ENCODE results near the gene RPS6KA2. TPM values are rescaled to one million over a fixed set of nuclear protein-coding genes. Genes with fewer than 3 reads are reported as not detected.

RPS6KA2 gene
- total RNA-seq, 3 donors from 2014 or later, result 8.6 to 21.3 (median 18.7) TPM

DNA sequence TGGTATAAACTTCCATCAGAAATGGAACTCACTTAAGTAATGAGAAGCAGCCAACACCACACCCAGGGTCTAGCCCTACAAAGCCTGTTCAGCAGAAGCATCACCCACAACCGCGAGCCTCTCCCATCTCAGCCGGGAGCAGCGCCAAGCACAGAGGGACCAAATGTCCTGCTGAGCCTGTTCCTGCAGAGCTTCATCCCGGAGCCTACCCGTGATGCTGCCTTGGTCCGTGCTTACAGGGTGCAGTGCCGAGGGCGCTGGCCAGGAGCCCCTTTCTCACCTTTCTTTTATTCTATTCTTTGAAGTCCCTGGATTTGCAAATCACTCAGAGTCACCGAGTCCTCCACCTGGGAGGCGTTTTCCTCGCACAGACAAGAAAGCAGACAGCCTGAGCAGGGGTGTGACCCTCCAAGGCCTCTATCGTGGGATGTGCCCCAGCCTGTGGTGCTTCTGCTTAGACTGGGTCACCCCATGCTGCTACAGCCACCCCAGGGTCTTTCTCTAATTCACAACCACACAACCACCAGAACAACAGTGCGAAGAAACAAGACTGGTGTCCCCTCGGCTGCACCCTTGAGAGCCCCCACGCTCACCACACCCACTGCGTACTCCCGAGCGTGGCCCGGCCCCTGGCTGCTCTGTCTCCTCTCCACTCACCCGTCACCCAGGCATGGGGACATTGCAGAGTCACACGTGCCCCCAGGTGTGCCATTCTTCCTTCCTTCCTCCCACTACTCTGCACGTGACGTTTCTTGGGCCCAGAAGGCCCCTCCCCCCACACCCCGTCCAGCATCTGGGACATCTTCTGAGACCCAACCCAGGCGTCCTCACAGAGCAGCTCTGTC lies 152.1 kb downstream of the RPS6KA2 start:
- DNase-seq (no peak), ATAC-seq (no peak)
- Histone ChIP-seq H3K9me3 (no peaks in the 10 kb centered on the region), H3K4me1 (ENCODE audit: low read depth) (no peaks in the 10 kb centered on the region), H3K36me3 (ENCODE audit: low read depth) (no peaks in the 10 kb centered on the region), H3K4me3 (no peak overlapping the region)
- TF ChIP-seq, protein P1, sequence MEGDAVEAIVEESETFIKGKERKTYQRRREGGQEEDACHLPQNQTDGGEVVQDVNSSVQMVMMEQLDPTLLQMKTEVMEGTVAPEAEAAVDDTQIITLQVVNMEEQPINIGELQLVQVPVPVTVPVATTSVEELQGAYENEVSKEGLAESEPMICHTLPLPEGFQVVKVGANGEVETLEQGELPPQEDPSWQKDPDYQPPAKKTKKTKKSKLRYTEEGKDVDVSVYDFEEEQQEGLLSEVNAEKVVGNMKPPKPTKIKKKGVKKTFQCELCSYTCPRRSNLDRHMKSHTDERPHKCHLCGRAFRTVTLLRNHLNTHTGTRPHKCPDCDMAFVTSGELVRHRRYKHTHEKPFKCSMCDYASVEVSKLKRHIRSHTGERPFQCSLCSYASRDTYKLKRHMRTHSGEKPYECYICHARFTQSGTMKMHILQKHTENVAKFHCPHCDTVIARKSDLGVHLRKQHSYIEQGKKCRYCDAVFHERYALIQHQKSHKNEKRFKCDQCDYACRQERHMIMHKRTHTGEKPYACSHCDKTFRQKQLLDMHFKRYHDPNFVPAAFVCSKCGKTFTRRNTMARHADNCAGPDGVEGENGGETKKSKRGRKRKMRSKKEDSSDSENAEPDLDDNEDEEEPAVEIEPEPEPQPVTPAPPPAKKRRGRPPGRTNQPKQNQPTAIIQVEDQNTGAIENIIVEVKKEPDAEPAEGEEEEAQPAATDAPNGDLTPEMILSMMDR (IDR thresholded peaks at IDR 0.05), result no peak
- intact Hi-C loops (cut with DNase I, micrococcal nuclease), result no loop called here

DNA sequence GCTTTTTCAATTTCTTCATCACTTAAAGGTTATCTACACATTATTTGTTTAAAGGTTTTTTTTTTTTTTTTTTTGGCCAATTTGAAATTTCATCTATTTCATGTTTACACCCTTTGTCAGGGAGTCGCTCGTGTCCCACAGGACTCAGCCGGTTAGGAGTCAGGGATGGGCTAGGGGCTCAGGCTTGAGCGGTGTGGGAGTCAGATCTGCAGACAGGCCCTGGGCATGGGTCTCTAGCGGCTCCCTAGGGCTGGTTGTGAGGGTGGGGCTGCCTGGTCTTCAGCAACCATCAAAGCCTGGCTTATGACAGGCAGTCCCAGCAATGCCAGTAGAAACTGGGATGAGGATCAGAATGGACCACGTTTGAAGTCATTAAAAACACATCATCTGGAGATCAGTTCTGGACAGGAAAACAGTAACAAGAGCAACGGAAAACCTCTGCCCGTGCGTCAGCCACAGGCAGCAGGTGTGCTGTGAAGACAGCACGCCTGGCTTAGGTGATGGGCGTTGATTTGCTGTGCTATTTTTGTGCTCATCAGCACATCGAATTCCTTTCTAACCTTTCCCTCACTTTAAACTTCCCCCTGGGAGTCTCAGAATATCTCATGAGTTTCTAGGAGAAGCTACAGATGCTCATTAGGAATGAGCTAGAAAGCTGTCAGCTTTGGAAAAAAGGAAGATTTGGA lies 153.0 kb downstream of the RPS6KA2 start:
- intact Hi-C loops (cut with DNase I, micrococcal nuclease), result no loop called here
- H3K4me1 ChIP-seq (ENCODE audit: low read depth), result no peaks in the 10 kb centered on the region
- H3K9me3 ChIP-seq, result no peaks in the 10 kb centered on the region
- H3K36me3 ChIP-seq (ENCODE audit: low read depth), result no peaks in the 10 kb centered on the region
- no peak overlapping the region for H3K4me3 ChIP-seq
- TF ChIP-seq, protein P1 (IDR thresholded peaks at IDR 0.05), result no peak
- DNase-seq, result no peak
- no peak for ATAC-seq

DNA sequence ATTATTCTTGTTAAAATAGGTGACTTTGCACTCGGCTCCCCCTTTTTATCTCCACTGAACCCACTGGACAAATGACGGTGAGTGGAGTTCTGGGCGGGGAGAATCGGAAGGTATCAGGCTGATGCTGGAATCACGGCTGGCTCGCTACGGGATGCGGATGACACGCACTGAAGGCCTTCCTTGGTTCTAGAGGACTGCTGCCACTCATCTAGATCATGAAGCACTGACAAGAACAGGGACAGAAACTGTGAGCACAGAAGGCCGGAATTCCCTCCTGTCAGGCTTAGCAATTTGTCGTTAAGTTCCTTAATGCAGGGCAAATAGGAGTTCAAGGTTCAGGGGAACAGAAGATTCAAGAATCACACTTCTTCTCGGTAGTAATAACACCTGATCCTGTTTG lies 154.4 kb downstream of the RPS6KA2 start:
- intact Hi-C loops (cut with DNase I, micrococcal nuclease), result no loop called here
- Histone ChIP-seq H3K4me3 (no peak overlapping the region), H3K4me1 (ENCODE audit: low read depth) (no peaks in the 10 kb centered on the region), H3K36me3 (ENCODE audit: low read depth) (no peaks in the 10 kb centered on the region), H3K9me3 (no peaks in the 10 kb centered on the region)
- DNase-seq (no peak), ATAC-seq (no peak)
- TF ChIP-seq, protein P1 (IDR thresholded peaks at IDR 0.05), result no peak

DNA sequence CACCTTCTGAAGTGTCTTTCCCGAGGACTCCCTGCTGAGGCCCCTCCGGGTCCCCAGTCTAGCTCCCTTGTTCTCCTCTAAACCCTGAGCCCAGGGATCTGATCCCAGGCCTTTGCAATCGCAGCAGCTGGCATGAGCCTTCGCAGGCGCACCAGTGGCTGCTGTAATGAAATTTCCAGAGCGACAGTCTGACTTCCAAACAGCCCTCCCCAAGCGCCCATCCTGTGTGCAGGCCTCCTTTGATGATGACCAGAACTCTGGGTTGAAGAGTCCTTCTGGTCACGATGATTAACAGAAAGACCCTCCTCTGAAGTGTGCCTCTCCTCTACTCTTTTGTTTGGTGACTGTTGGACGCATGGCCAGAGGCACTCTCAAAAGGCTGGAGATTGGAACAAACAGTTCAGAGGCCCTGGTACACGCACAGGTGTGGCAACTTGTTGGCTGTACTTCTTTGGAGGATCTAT lies 155.2 kb downstream of the RPS6KA2 start:
- no peaks in the 10 kb centered on the region for H3K36me3 ChIP-seq (ENCODE audit: low read depth)
- no peak overlapping the region for H3K4me3 ChIP-seq
- ATAC-seq, result no peak
- TF ChIP-seq, protein P1 (IDR thresholded peaks at IDR 0.05), result no peak
- intact Hi-C loops (cut with DNase I, micrococcal nuclease), result no loop called here
- DNase-seq, result no peak
- H3K4me1 ChIP-seq (ENCODE audit: low read depth), result no peaks in the 10 kb centered on the region
- no peaks in the 10 kb centered on the region for H3K9me3 ChIP-seq

DNA sequence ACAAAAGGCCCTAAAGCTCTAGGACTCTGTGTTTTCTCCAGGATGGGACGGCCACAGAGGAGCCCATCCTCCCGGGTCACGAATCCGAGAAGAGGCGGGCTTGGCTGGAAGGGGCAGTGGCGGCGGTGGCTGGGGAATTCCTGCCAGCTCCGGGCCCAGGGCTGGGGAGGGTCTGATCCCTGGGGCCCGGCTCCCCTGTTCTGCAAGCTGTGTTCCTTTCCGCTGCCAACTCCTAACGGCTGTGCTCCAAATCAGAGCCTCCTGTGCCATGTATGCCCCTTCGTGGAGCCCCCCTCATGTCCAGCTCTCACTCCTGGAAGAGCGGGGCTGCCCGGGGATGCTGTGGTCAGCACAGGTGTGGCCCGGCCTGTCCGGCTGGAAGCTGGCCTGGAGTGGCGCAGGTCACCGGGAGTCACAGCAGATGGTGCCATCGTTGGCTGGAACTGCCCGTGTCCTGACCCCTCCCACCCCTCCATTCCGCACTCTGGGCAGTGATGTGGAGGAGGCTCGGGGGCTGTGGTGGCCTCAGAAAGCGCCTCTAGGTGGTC lies 156.1 kb downstream of the RPS6KA2 start:
- Histone ChIP-seq H3K36me3 (ENCODE audit: low read depth) (no peaks in the 10 kb centered on the region), H3K9me3 (no peaks in the 10 kb centered on the region), H3K4me3 (no peak overlapping the region), H3K4me1 (ENCODE audit: low read depth) (no peaks in the 10 kb centered on the region)
- intact Hi-C loops (cut with DNase I, micrococcal nuclease), result no loop called here
- TF ChIP-seq, protein P1 (IDR thresholded peaks at IDR 0.05), result no peak
- no peak for DNase-seq
- ATAC-seq, result no peak

Data from mucosa of descending colon (tissue), 3 donors.